Endothelial cell of umbilical vein (primary cell): ENCODE results near the gene SP9. TPM values are rescaled to one million over a fixed set of nuclear protein-coding genes. Genes with fewer than 3 reads are reported as not detected.

Experiments used
- BruUV-seq: library from RNA; stranded (reverse); fragments of 400-500 nt; replicated peaks from 2 replicates; lab custom pipeline; 2021; lab: Mats Ljungman, UMichigan
- CTCF ChIA-PET: fragments of 300-600, 350-600 bp; sonication (Branson Sonifier 250); formaldehyde crosslinking; loops from one replicate; lab custom pipeline; 2021; ENCODE audit warnings: antibody characterized with exemption, inconsistent platforms; lab: Charles Lee
- POLR2A ChIA-PET: fragments of 300-600, 350-600 bp; sonication (Branson Sonifier 250); formaldehyde crosslinking; loops from one replicate; lab custom pipeline; 2021; ENCODE audit warnings: antibody characterized with exemption, inconsistent platforms; lab: Charles Lee
- DNase-seq: peaks from one replicate; pipeline ENCODE4 v3.0.0-alpha.2; 2011; ENCODE audit warnings: low read depth, low spot score
- FAIRE-seq: peaks from 2 replicates; lab custom pipeline; 2011; peaks lifted over from hg19 to GRCh38; lab: Jason Lieb, UNC
- H2AFZ ChIP-seq: 2 replicates; pipeline ENCODE4 v1.6.0; 2012; ENCODE audit warnings: low read depth, low read length, control low read depth, inconsistent platforms
- H3K27ac ChIP-seq: 2 replicates; pipeline ENCODE4 v1.5.1; 2011; ENCODE audit warnings: low read depth, mild to moderate bottlenecking, control low read depth, low read length, moderate library complexity; ENCODE audit not compliant: insufficient read depth
- H3K27me3 ChIP-seq, 2 experiments: 2 replicates each; pipeline versions ENCODE4 v1.6.0 to v1.6.1; 2011; ENCODE audit warnings: low read length in 2 of 2, mixed read lengths in 1 of 2; ENCODE audit not compliant: control insufficient read depth in 2 of 2, insufficient read depth in 2 of 2
- H3K36me3 ChIP-seq, 2 experiments: 2 replicates in 1 of 2; 3 replicates in 1 of 2; pipeline ENCODE4 v1.5.1; 2011; ENCODE audit warnings: low read length in 2 of 2, mild to moderate bottlenecking in 1 of 2, moderate library complexity in 1 of 2; ENCODE audit not compliant: control insufficient read depth in 2 of 2, insufficient read depth in 2 of 2; ENCODE audit errors: extremely low read depth in 1 of 2
- H3K4me1 ChIP-seq: 3 replicates; pipeline ENCODE4 v1.5.1; 2011; ENCODE audit warnings: mild to moderate bottlenecking, low read length; ENCODE audit not compliant: control insufficient read depth, insufficient read depth; ENCODE audit errors: extremely low read depth
- H3K4me2 ChIP-seq: 2 replicates; pipeline ENCODE4 v1.6.1; 2011; ENCODE audit warnings: low read length, control low read depth, mixed read lengths; ENCODE audit not compliant: insufficient read depth
- H3K4me3 ChIP-seq, 3 experiments: fragments of 200-600 bp in 1 of 3; sonication (generic), shearing (Covaris generic) in 1 of 3; replicated peaks in 1 of 3; 2 replicates each; pipeline ENCODE4 v1.5.1; 2011 to 2016; ENCODE audit warnings: control low read depth in 3 of 3, low read length in 3 of 3, mild to moderate bottlenecking in 2 of 3, inconsistent platforms in 1 of 3, low read depth in 1 of 3, moderate library complexity in 1 of 3; ENCODE audit not compliant: insufficient read depth in 1 of 3
- H3K79me2 ChIP-seq: 2 replicates; pipeline ENCODE4 v1.6.0; 2012; ENCODE audit warnings: low read length, inconsistent platforms; ENCODE audit not compliant: control insufficient read depth, insufficient read depth
- H3K9ac ChIP-seq: replicated peaks from 2 replicates; pipeline ENCODE3; 2011; ENCODE audit warnings: low read length, control low read depth; ENCODE audit not compliant: insufficient read depth; ENCODE audit errors: extremely low read depth
- H3K9me1 ChIP-seq: replicated peaks from 3 replicates; pipeline ENCODE4 v1.6.0; 2011; ENCODE audit warnings: mild to moderate bottlenecking, low read length; ENCODE audit not compliant: control insufficient read depth, insufficient read depth; ENCODE audit errors: extremely low read depth
- H3K9me3 ChIP-seq: replicated peaks from 2 replicates; pipeline ENCODE4 v1.5.1; 2012; ENCODE audit warnings: low read length, inconsistent platforms; ENCODE audit not compliant: control insufficient read depth, insufficient read depth
- H4K20me1 ChIP-seq: replicated peaks from 2 replicates; pipeline ENCODE3; 2011; ENCODE audit warnings: mild to moderate bottlenecking, low read length; ENCODE audit not compliant: control insufficient read depth, insufficient read depth; ENCODE audit errors: extremely low read depth
- EZH2 ChIP-seq: IDR thresholded peaks from 2 replicates; pipeline ENCODE4 v1.6.1; 2012; ENCODE audit warnings: borderline replicate concordance, low read depth, mild to moderate bottlenecking, moderate library complexity, low read length, inconsistent platforms; ENCODE audit not compliant: severe bottlenecking
- GATA2 ChIP-seq: IDR thresholded peaks from 2 replicates; pipeline ENCODE4 v1.7.0; 2011; ENCODE audit warnings: low read depth, mild to moderate bottlenecking, moderate library complexity, mixed read lengths, low read length; ENCODE audit not compliant: insufficient read length, insufficient read depth
- JUN ChIP-seq: IDR thresholded peaks from 2 replicates; pipeline ENCODE4 v1.6.1; 2011; ENCODE audit warnings: borderline replicate concordance, low read depth; ENCODE audit not compliant: insufficient read length, insufficient read depth
- POLR2A ChIP-seq: IDR thresholded peaks from 2 replicates; pipeline ENCODE4 v1.6.1; 2012; ENCODE audit warnings: low read depth, mild to moderate bottlenecking, control low read depth, low read length
- dilution Hi-C: fragments of 300-500 bp; cut with MboI; formaldehyde crosslinking; loops from one replicate; pipeline ENCODE4 v1.15.0; 2019; ENCODE audit warnings: low sequenced_read_pairs; ENCODE audit not compliant: extremely low pct_ligation_motif_present
- intact Hi-C: fragments of 100-400 bp; cut with micrococcal nuclease; formaldehyde crosslinking; loops from one replicate; pipeline ENCODE4 v1.10.0; 2022
- polyA plus RNA-seq, 4 experiments: library from polyadenylated mRNA; depleted of rRNA in 3 of 4; stranded (reverse) in 3 of 4; unstranded in 1 of 4; fragments of >200 nt; gene quantifications; 2 replicates each; pipeline versions ENCODE4 v1.2.1 to v1.2.3, GENCODE V29; 2011 to 2012; ENCODE audit warnings: missing spikeins in 1 of 4
- total RNA-seq: library from RNA; stranded (reverse); gene quantifications from 2 replicates; pipeline ENCODE4 v1.2.3, GENCODE V29; 2021
- TF ChIP-seq, protein P1 (sequence below): IDR thresholded peaks from 2 replicates; pipeline ENCODE4 v1.6.1; 2011; ENCODE audit not compliant: insufficient read depth, insufficient read length
- TF ChIP-seq, protein P2 (sequence below), 2 donors: IDR thresholded peaks; 1 replicate in 1 of 2; 2 replicates in 1 of 2; pipeline ENCODE4 v1.5.1; 2011; ENCODE audit warnings: low read length in 2 of 2, mild to moderate bottlenecking in 2 of 2, moderate library complexity in 2 of 2, control low read depth in 1 of 2, inconsistent platforms in 1 of 2, low read depth in 1 of 2; ENCODE audit not compliant: insufficient read depth in 1 of 2; ENCODE audit errors: extremely low read depth in 1 of 2

SP9 gene
- total and polyA plus RNA-seq, 2 donors (not counting 3 experiments of a cell fraction or from before 2014, with no cell fraction given) = not detected

DNA sequence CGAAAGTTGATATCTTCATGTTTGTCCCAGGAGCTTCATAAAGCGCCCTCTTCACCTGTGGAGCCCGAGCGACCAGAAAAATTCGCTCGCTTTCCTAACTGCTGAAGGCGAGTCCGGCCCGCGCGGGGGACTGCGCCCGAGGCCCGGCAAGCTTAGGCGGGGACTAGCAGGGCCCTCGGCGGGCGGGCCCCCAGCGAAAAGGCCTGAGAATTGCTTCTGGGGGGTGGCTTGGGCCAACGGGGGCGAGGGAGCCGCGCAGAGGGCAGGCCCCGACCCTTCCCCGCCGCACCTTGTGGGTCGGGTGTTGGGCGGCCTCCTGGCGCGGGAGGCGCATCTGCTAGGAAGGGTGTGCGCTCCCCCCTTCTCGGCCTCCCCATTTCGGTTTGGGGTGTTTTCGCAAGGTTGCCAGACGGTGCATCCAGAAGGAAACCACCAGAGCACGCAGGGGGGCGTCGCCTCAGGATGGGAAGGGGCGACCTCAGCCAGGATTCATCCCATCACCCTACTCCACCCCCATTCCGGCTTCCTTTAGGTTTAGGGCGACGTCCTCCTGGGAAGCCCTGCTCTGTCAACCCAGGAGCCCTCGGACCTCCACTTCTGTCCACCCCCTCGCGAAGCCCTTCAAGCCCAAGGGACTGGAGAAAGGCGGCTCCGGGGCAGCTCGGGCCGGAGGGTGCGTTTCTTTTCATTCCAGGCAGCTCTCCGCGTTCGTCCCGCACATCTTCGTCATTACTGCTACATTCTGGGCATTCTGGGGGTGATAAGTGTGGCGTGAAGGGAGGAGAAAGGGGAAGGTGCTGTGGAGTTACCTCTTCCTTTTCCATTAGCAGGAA, 9.1 kb downstream of the SP9 start:
- peaks cover 56 to 61% of the 10 kb centered on the region in 2 experiments for H3K27me3 ChIP-seq
- H4K20me1 ChIP-seq = no peaks in the 10 kb centered on the region
- FAIRE-seq (no peak), DNase-seq (no peak)
- intact Hi-C loops = loop anchor here (5.0 kb wide), 3 partner anchors 592 to 1317 kb away; no protein-coding TSS in a partner anchor
- H3K4me1 ChIP-seq = peaks cover 20% of the 10 kb centered on the region
- H3K79me2 ChIP-seq = no peaks in the 10 kb centered on the region
- H3K4me2 ChIP-seq = no peak overlapping the region
- TF ChIP-seq JUN (no peak), EZH2 (peak; percentile 100), POLR2A (no peak), GATA2 (no peak)
- TF ChIP-seq, protein P1, sequence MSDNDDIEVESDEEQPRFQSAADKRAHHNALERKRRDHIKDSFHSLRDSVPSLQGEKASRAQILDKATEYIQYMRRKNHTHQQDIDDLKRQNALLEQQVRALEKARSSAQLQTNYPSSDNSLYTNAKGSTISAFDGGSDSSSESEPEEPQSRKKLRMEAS = no peak
- TF ChIP-seq, protein P2, sequence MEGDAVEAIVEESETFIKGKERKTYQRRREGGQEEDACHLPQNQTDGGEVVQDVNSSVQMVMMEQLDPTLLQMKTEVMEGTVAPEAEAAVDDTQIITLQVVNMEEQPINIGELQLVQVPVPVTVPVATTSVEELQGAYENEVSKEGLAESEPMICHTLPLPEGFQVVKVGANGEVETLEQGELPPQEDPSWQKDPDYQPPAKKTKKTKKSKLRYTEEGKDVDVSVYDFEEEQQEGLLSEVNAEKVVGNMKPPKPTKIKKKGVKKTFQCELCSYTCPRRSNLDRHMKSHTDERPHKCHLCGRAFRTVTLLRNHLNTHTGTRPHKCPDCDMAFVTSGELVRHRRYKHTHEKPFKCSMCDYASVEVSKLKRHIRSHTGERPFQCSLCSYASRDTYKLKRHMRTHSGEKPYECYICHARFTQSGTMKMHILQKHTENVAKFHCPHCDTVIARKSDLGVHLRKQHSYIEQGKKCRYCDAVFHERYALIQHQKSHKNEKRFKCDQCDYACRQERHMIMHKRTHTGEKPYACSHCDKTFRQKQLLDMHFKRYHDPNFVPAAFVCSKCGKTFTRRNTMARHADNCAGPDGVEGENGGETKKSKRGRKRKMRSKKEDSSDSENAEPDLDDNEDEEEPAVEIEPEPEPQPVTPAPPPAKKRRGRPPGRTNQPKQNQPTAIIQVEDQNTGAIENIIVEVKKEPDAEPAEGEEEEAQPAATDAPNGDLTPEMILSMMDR (IDR thresholded peaks at IDR 0.05; ENCODE audit: extremely low read depth in 1 of 2, insufficient read depth in 1 of 2, low read depth in 1 of 2, low read length in 2 of 2) = no peak
- ChIA-PET POLR2A (no interaction called here), CTCF (interaction anchor here (0.8 to 2.7 kb wide), 16 partner anchors 10 to 1412 kb away, joined by 3 to 35 read pairs (median 4); partner anchors contain the start of gene SP9)
- no peaks in the 10 kb centered on the region for H3K9me1 ChIP-seq
- no peaks in the 10 kb centered on the region for H3K9me3 ChIP-seq
- no peak overlapping the region for H2AFZ ChIP-seq
- no peak overlapping the region for H3K4me3 ChIP-seq
- no peak overlapping the region for H3K9ac ChIP-seq
- H3K36me3 ChIP-seq = peaks cover 0 to 3% of the 10 kb centered on the region in 2 experiments
- no peak overlapping the region for H3K27ac ChIP-seq
- BruUV-seq = no TSS peak
- dilution Hi-C loops = no loop called here
